Activated CD4-positive, alpha-beta T cell treated with anti-CD3 and anti-CD28 coated beads, Interleukin-2, amount 10 ng/mL, durations not matched to agents 24 days and 14 days (primary cell): ENCODE results near the gene CYB5R3. TPM values are rescaled to one million over a fixed set of nuclear protein-coding genes. Genes with fewer than 3 reads are reported as not detected.
"Not testable (repeated sequence)": the region's sequence is repeated elsewhere in the genome, so short reads cannot be mapped to it uniquely, and the experiment has no call there.

Experiments used
- DNase-seq: peaks from one replicate; pipeline ENCODE4 v3.0.0; 2022
- H3K27ac Mint-ChIP-seq: one replicate; pipeline ENCODE4 v1.8.0; 2022; ENCODE audit warnings: mild to moderate bottlenecking, mixed read lengths
- H3K27me3 Mint-ChIP-seq: one replicate; pipeline ENCODE4 v1.8.0; 2022; ENCODE audit warnings: mixed read lengths
- H3K36me3 Mint-ChIP-seq: one replicate; pipeline ENCODE4 v1.8.0; 2022; ENCODE audit warnings: low read depth, mild to moderate bottlenecking, mixed read lengths
- H3K4me1 Mint-ChIP-seq: one replicate; pipeline ENCODE4 v1.8.0; 2021; ENCODE audit warnings: mixed read lengths
- H3K4me3 Mint-ChIP-seq: one replicate; pipeline ENCODE4 v1.8.0; 2022; ENCODE audit warnings: mild to moderate bottlenecking, moderate library complexity, mixed read lengths
- H3K9me3 Mint-ChIP-seq: one replicate; pipeline ENCODE4 v1.8.0; 2021; ENCODE audit warnings: mixed read lengths
- intact Hi-C: fragments of 100-400 bp; cut with micrococcal nuclease; formaldehyde crosslinking; loops from one replicate; pipeline ENCODE4 v1.15.1; 2023
- total RNA-seq: library from RNA; stranded (reverse); gene quantifications from 2 replicates; pipeline ENCODE4 v1.2.3, GENCODE V29; 2022

Gene CYB5R3
- total RNA-seq, 1 donor from 2014 or later = 77.0 TPM

- H3K27ac Mint-ChIP-seq = no peak overlapping the region
- peaks cover 5% of the 10 kb centered on the region for H3K27me3 Mint-ChIP-seq
- no peak overlapping the region for H3K4me3 Mint-ChIP-seq
- intact Hi-C loops = no loop called here
- H3K36me3 Mint-ChIP-seq = no peaks in the 10 kb centered on the region
- peaks cover 3% of the 10 kb centered on the region for H3K4me1 Mint-ChIP-seq
- peaks cover 4% of the 10 kb centered on the region for H3K9me3 Mint-ChIP-seq
- DNase-seq = no peak
Measured at GRCh38 chr22:42684462-42685195, 35.4 kb upstream of the CYB5R3 start.

GRCh38 chr22:42683578-42684283, 34.5 kb upstream of the CYB5R3 start:
- H3K4me1 Mint-ChIP-seq = peaks cover 3% of the 10 kb centered on the region
- H3K27me3 Mint-ChIP-seq = peaks cover 7% of the 10 kb centered on the region
- H3K4me3 Mint-ChIP-seq = no peak overlapping the region
- H3K9me3 Mint-ChIP-seq = peaks cover 12% of the 10 kb centered on the region
- no peak overlapping the region for H3K27ac Mint-ChIP-seq
- intact Hi-C loops = no loop called here
- DNase-seq = no peak
- H3K36me3 Mint-ChIP-seq = no peaks in the 10 kb centered on the region

- Mint-ChIP-seq H3K36me3 (no peaks in the 10 kb centered on the region), H3K4me1 (peaks cover 3% of the 10 kb centered on the region), H3K27ac (no peak overlapping the region), H3K27me3 (peaks cover 9% of the 10 kb centered on the region), H3K4me3 (no peak overlapping the region), H3K9me3 (peaks cover 21% of the 10 kb centered on the region)
- DNase-seq = no peak
- intact Hi-C loops = no loop called here
Measured at GRCh38 chr22:42682113-42682851, 33.1 kb upstream of the CYB5R3 start.

- Mint-ChIP-seq H3K4me3 (no peak overlapping the region), H3K4me1 (peaks cover 3% of the 10 kb centered on the region), H3K27me3 (peaks cover 9% of the 10 kb centered on the region), H3K9me3 (peaks cover 21% of the 10 kb centered on the region), H3K36me3 (no peaks in the 10 kb centered on the region), H3K27ac (no peak overlapping the region)
- no peak for DNase-seq
- intact Hi-C loops = no loop called here
Measured at GRCh38 chr22:42680648-42681047, 31.5 kb upstream of the CYB5R3 start.

GRCh38 chr22:42679691-42680090, 30.5 kb upstream of the CYB5R3 start:
- Mint-ChIP-seq H3K27ac (no peak overlapping the region), H3K27me3 (peaks cover 9% of the 10 kb centered on the region), H3K4me3 (no peak overlapping the region), H3K9me3 (peaks cover 21% of the 10 kb centered on the region), H3K4me1 (peaks cover 3% of the 10 kb centered on the region), H3K36me3 (no peaks in the 10 kb centered on the region)
- DNase-seq = no peak
- intact Hi-C loops = no loop called here

GRCh38 chr22:42678894-42679293, 29.7 kb upstream of the CYB5R3 start:
- no peaks in the 10 kb centered on the region for H3K36me3 Mint-ChIP-seq
- intact Hi-C loops = no loop called here
- H3K4me3 Mint-ChIP-seq = no peak overlapping the region
- peaks cover 9% of the 10 kb centered on the region for H3K27me3 Mint-ChIP-seq
- DNase-seq = no peak
- H3K27ac Mint-ChIP-seq = no peak overlapping the region
- peaks cover 21% of the 10 kb centered on the region for H3K9me3 Mint-ChIP-seq
- H3K4me1 Mint-ChIP-seq = peaks cover 3% of the 10 kb centered on the region

- H3K4me3 Mint-ChIP-seq, H3K36me3 Mint-ChIP-seq, H3K4me1 Mint-ChIP-seq, DNase-seq, H3K27me3 Mint-ChIP-seq, H3K27ac Mint-ChIP-seq, intact Hi-C loops: not testable (repeated sequence)
- H3K9me3 Mint-ChIP-seq = peaks cover 21% of the 10 kb centered on the region
Measured at GRCh38 chr22:42677936-42678335, 28.7 kb upstream of the CYB5R3 start.

GRCh38 chr22:42676059-42676607, 26.9 kb upstream of the CYB5R3 start:
- H3K27me3 Mint-ChIP-seq = peaks cover 4% of the 10 kb centered on the region
- H3K4me3 Mint-ChIP-seq = no peak overlapping the region
- no peak for DNase-seq
- H3K9me3 Mint-ChIP-seq = peaks cover 21% of the 10 kb centered on the region
- H3K27ac Mint-ChIP-seq = no peak overlapping the region
- peaks cover 8% of the 10 kb centered on the region for H3K4me1 Mint-ChIP-seq
- H3K36me3 Mint-ChIP-seq = no peaks in the 10 kb centered on the region
- intact Hi-C loops = no loop called here

- no peak for DNase-seq
- intact Hi-C loops = no loop called here
- H3K27me3 Mint-ChIP-seq = peaks cover 2% of the 10 kb centered on the region
- H3K36me3 Mint-ChIP-seq = no peaks in the 10 kb centered on the region
- no peak overlapping the region for H3K27ac Mint-ChIP-seq
- H3K4me1 Mint-ChIP-seq = peaks cover 11% of the 10 kb centered on the region
- H3K9me3 Mint-ChIP-seq = peaks cover 10% of the 10 kb centered on the region
- H3K4me3 Mint-ChIP-seq = no peak overlapping the region
Measured at GRCh38 chr22:42673898-42674401, 24.8 kb upstream of the CYB5R3 start.

- H3K27ac Mint-ChIP-seq, DNase-seq, H3K9me3 Mint-ChIP-seq, H3K4me3 Mint-ChIP-seq, intact Hi-C loops, H3K36me3 Mint-ChIP-seq, H3K27me3 Mint-ChIP-seq: not testable (repeated sequence)
- peaks cover 11% of the 10 kb centered on the region for H3K4me1 Mint-ChIP-seq
Measured at GRCh38 chr22:42673071-42673470, 23.9 kb upstream of the CYB5R3 start.

GRCh38 chr22:42670921-42671709, 21.9 kb upstream of the CYB5R3 start:
- Mint-ChIP-seq H3K27me3 (no peaks in the 10 kb centered on the region), H3K36me3 (no peaks in the 10 kb centered on the region), H3K9me3 (no peaks in the 10 kb centered on the region), H3K4me1 (peaks cover 11% of the 10 kb centered on the region), H3K4me3 (peak overlapping the region; percentile 26), H3K27ac (no peak overlapping the region)
- intact Hi-C loops = no loop called here
- no peak for DNase-seq

- no peak overlapping the region for H3K4me3 Mint-ChIP-seq
- no peaks in the 10 kb centered on the region for H3K36me3 Mint-ChIP-seq
- H3K27ac Mint-ChIP-seq = peak overlapping the region; percentile 54
- DNase-seq = no peak
- intact Hi-C loops = no loop called here
- H3K4me1 Mint-ChIP-seq = peaks cover 11% of the 10 kb centered on the region
- H3K27me3 Mint-ChIP-seq = peaks cover 6% of the 10 kb centered on the region
- H3K9me3 Mint-ChIP-seq = no peaks in the 10 kb centered on the region
Measured at GRCh38 chr22:42670046-42670445, 20.9 kb upstream of the CYB5R3 start.

GRCh38 chr22:42666393-42666792, 17.2 kb upstream of the CYB5R3 start:
- DNase-seq, H3K9me3 Mint-ChIP-seq, H3K4me1 Mint-ChIP-seq, H3K4me3 Mint-ChIP-seq, H3K36me3 Mint-ChIP-seq, intact Hi-C loops, H3K27ac Mint-ChIP-seq: not testable (repeated sequence)
- peaks cover 13% of the 10 kb centered on the region for H3K27me3 Mint-ChIP-seq
